Right lobe of liver (tissue), 6 donors: Measurements from ENCODE around the gene HHIPL2. TPM values are rescaled to one million over a fixed set of nuclear protein-coding genes. Genes with fewer than 3 reads are reported as not detected.

Source experiments
- ATAC-seq, 4 donors: fragments of 200-7000 bp; cut with Tn5 transposase; one replicate each; pipeline ENCODE4 v1.9.1; 2020; ENCODE audit warnings: mild to moderate bottlenecking in 4 of 4, moderate library complexity in 4 of 4
- DNase-seq, 3 donors: peaks; one replicate each; pipeline ENCODE4 v3.0.0-alpha.2; 2020
- H3K27ac ChIP-seq, 3 donors: fragments of 200-600 bp; one replicate each; pipeline ENCODE4 v1.8.0; 2022
- H3K27me3 ChIP-seq, 2 donors: fragments of 200-600 bp; one replicate each; pipeline ENCODE4 v1.8.0; 2022
- H3K36me3 ChIP-seq, 4 donors: fragments of 200-600 bp; sonication (generic) in 1 of 4; one replicate each; pipeline versions ENCODE4 v1.5.1 to v1.8.0; 2017 to 2022; ENCODE audit warnings: control low read depth in 1 of 4
- H3K4me1 ChIP-seq, 4 donors: fragments of 200-600 bp; sonication (generic) in 1 of 4; one replicate each; pipeline versions ENCODE4 v1.5.1 to v1.8.0; 2017 to 2022; ENCODE audit warnings: control low read depth in 1 of 4
- H3K4me3 ChIP-seq, 3 donors: fragments of 200-600 bp; one replicate each; pipeline ENCODE4 v1.8.0; 2022
- H3K9me3 ChIP-seq, 4 donors: fragments of 200-600 bp; sonication (generic) in 1 of 4; one replicate each; pipeline versions ENCODE4 v1.5.1 to v1.8.0; 2017 to 2022; ENCODE audit warnings: control low read depth in 1 of 4
- CTCF ChIP-seq, 4 donors: fragments of 200-600 bp in 3 of 4; fragments of 450-650 bp in 1 of 4; IDR thresholded peaks; one replicate each; pipeline versions ENCODE4 v1.5.1 to v1.8.0; 2016 to 2022; ENCODE audit warnings: antibody characterized with exemption in 4 of 4, mild to moderate bottlenecking in 2 of 4
- POLR2A ChIP-seq: fragments of 450-650 bp; IDR thresholded peaks from one replicate; pipeline ENCODE4 v1.6.1; 2017; ENCODE audit warnings: antibody characterized with exemption, mild to moderate bottlenecking
- WGBS: methylation state at CpG from one replicate; pipeline ENCODE4 v1.1.6; 2018; ENCODE audit warnings: low coverage, low lambda C conversion rate; ENCODE audit not compliant: insufficient coverage; ENCODE audit errors: missing lambda C conversion rate; 5-methylcytosine and 5-hydroxymethylcytosine counted together
- intact Hi-C, 2 donors: fragments of 100-400 bp; cut with DNase I; formaldehyde crosslinking; loops; one replicate each; pipeline versions ENCODE4 v1.11.2 to v1.14.1; 2022
- total RNA-seq, 6 experiments: library from RNA; depleted of rRNA in 2 of 6; stranded (reverse); fragments of >200 nt in 2 of 6; fragmentation: NEBNext Ultra II Directional in 3 of 6; extraction: Animal tissue kit (Norgen Biotek cat#: 25700) in 3 of 6; gene quantifications; one replicate each; pipeline versions ENCODE4 v1.1.0 to v1.2.4, GENCODE V29; 2016 to 2023
- donor health status: DM: no; HTN: yes; CAD: no.
- donor health status: DM: no; HTN: no; CAD: no.
- donor health status: DM: no; HTN: no; CAD: no.
- donor health status: DM: no; HTN: yes; CAD: no.
- donor health status: DM: no; HTN: yes; CAD: no.

HHIPL2 gene
- total RNA-seq, 6 experiments from 2014 or later: 1.6 TPM; not detected in 5

GRCh38 chr1:222582099-222582774, 34.3 kb upstream of the HHIPL2 start:
- ATAC-seq: no peak

GRCh38 chr1:222579316-222579715, 31.4 kb upstream of the HHIPL2 start:
- intact Hi-C loops: no loop called here
- no peaks in the 10 kb centered on the region for H3K4me1 ChIP-seq
- no peak for DNase-seq
- 92% methylated on average over 3 of the region's 3 CpGs for WGBS
- H3K27me3 ChIP-seq: no peaks in the 10 kb centered on the region
- H3K27ac ChIP-seq: no peak overlapping the region
- ATAC-seq: no peak
- no peak for TF ChIP-seq CTCF (IDR thresholded peaks at IDR 0.05)
- H3K36me3 ChIP-seq: peaks cover 0 to 13% (median 4%) of the 10 kb centered on the region in 4 donors
- H3K9me3 ChIP-seq: no peaks in the 10 kb centered on the region
- H3K4me3 ChIP-seq: no peak overlapping the region

More at GRCh38 chr1:222582099-222582774, 34.3 kb upstream of the HHIPL2 start:
- no peaks in the 10 kb centered on the region for H3K9me3 ChIP-seq
- DNase-seq: no peak
- TF ChIP-seq CTCF (IDR thresholded peaks at IDR 0.05): no peak
- no peak for TF ChIP-seq POLR2A
- intact Hi-C loops: no loop called here
- no peaks in the 10 kb centered on the region for H3K27me3 ChIP-seq
- H3K36me3 ChIP-seq: peaks cover 0 to 10% (median 0%) of the 10 kb centered on the region in 4 donors
- H3K27ac ChIP-seq: no peak overlapping the region
- WGBS: 87% methylated on average over 4 of the region's 4 CpGs
- no peak overlapping the region for H3K4me3 ChIP-seq
- H3K4me1 ChIP-seq: no peaks in the 10 kb centered on the region

GRCh38 chr1:222570837-222571236, 22.9 kb upstream of the HHIPL2 start:
- Histone ChIP-seq H3K4me3 (no peak overlapping the region), H3K27ac (no peak overlapping the region), H3K4me1 (no peaks in the 10 kb centered on the region), H3K27me3 (no peaks in the 10 kb centered on the region), H3K9me3 (no peaks in the 10 kb centered on the region), H3K36me3 (peaks cover 0 to 15% (median 3%) of the 10 kb centered on the region in 4 donors)
- TF ChIP-seq POLR2A (no peak), CTCF (IDR thresholded peaks at IDR 0.05) (no peak)
- intact Hi-C loops: no loop called here
- no peak for ATAC-seq
- DNase-seq: no peak
- 100% methylated on average over 1 of the region's 1 CpG for WGBS

GRCh38 chr1:222561656-222562055, 13.8 kb upstream of the HHIPL2 start:
- H3K4me1 ChIP-seq: peaks cover 0 to 8% (median 3%) of the 10 kb centered on the region in 4 donors
- ATAC-seq: no peak
- peaks cover 0 to 5% (median 4%) of the 10 kb centered on the region in 4 donors for H3K36me3 ChIP-seq
- TF ChIP-seq CTCF (IDR thresholded peaks at IDR 0.05): no peak
- TF ChIP-seq POLR2A: no peak
- H3K9me3 ChIP-seq: no peaks in the 10 kb centered on the region
- no peak overlapping the region for H3K27ac ChIP-seq
- H3K4me3 ChIP-seq: no peak overlapping the region
- DNase-seq: no peak
- no peaks in the 10 kb centered on the region for H3K27me3 ChIP-seq
- intact Hi-C loops: no loop called here
- 78% methylated on average over 1 of the region's 1 CpG for WGBS
